GM12878 (cell line): ENCODE measurements around the gene ZNF79. TPM values are rescaled to one million over a fixed set of nuclear protein-coding genes. Genes with fewer than 3 reads are reported as not detected.
A peak's percentile ranks its signal among the peaks of the same experiment; 100 is the strongest.

Source experiments
- polyA plus RNA-seq, 11 experiments: library from polyadenylated mRNA; depleted of rRNA in 4 of 11; unstranded in 6 of 11; stranded (reverse) in 5 of 11; fragments of >200 nt; fragmentation: Nextera tagmentation in 4 of 11; fragmentation: Illumina TruSeq in 1 of 11; extraction: Ambion mirVana in 4 of 11; extraction: Trizol in 1 of 11; gene quantifications; 1 replicate in 1 of 11; 2 replicates in 10 of 11; pipeline versions ENCODE4 v1.2.1 to v1.2.3, GENCODE V29; 2011 to 2016; ENCODE audit warnings: inconsistent platforms in 2 of 11, missing spikeins in 2 of 11, low read depth in 1 of 11
- small RNA-seq: library from RNA; depleted of rRNA; stranded (forward); fragments of <200 nt; gene quantifications from one replicate; pipeline ENCODE3, GENCODE V24; 2014
- total RNA-seq, 4 experiments: library from RNA; depleted of rRNA in 3 of 4; stranded (reverse); fragments of >200 nt in 3 of 4; fragmentation: Illumina TruSeq in 1 of 4; extraction: Trizol in 1 of 4; gene quantifications; 2 replicates each; pipeline versions ENCODE4 v1.2.1 to v1.2.3, GENCODE V29; 2013 to 2021

Gene ZNF79
- total and polyA plus RNA-seq, 10 of the 15 experiments (the other 5 are each of a cell fraction or from before 2014, with no cell fraction given) = 1.8 to 14.1 (median 11.7) TPM

Small RNAs within 50 kb of the gene (small RNA-seq; reads per million reads assigned to genes)
- gene RF00019 (not detected), gene SNORA65 (411 reads per million, percentile 99 among the genes with 10 or more reads in this experiment)

Other genes with a start within 250 kb of the ZNF79 start
- gene GARNL3, start 159.6 kb upstream of the ZNF79 start, total RNA-seq (2014; rRNA removed) = 8.2 and 9.3 TPM in 2 replicates
- 7.1 and 7.2 TPM in 2 replicates for gene GARNL3, start 159.6 kb upstream of the ZNF79 start, total RNA-seq (2014; rRNA removed; fragmentation: Illumina TruSeq; extraction: Trizol)
- gene GARNL3, start 159.6 kb upstream of the ZNF79 start, total RNA-seq (2021) = 9.4 and 9.8 TPM in 2 replicates
- 1.8 and 2.2 TPM in 2 replicates for gene GARNL3, start 159.6 kb upstream of the ZNF79 start, polyA plus RNA-seq (2011; rRNA removed)
- gene GARNL3, start 159.6 kb upstream of the ZNF79 start, polyA plus RNA-seq (2014; fragmentation: Illumina TruSeq; extraction: Trizol) = 6.9 and 7.6 TPM in 2 replicates
- 1 to 10 TPM in 1 of 2 experiments, under 1 TPM in 1; 0.89 to 1.3 TPM for gene GARNL3, start 159.6 kb upstream of the ZNF79 start, polyA plus RNA-seq (2014; fragmentation: Nextera tagmentation; extraction: Ambion mirVana)
- gene GARNL3, start 159.6 kb upstream of the ZNF79 start, polyA plus RNA-seq (2014; rRNA removed) = 12.0 and 13.2 TPM in 2 replicates
- 1 to 10 TPM; 4.9 to 5.6 TPM for gene GARNL3, start 159.6 kb upstream of the ZNF79 start, polyA plus RNA-seq (2016; fragmentation: Nextera tagmentation; extraction: Ambion mirVana)
- gene SLC2A8, start 27.2 kb upstream of the ZNF79 start, total RNA-seq (2014; rRNA removed) = 11.4 and 17.5 TPM in 2 replicates
- 4.6 and 4.7 TPM in 2 replicates for gene SLC2A8, start 27.2 kb upstream of the ZNF79 start, total RNA-seq (2014; rRNA removed; fragmentation: Illumina TruSeq; extraction: Trizol)
- gene SLC2A8, start 27.2 kb upstream of the ZNF79 start, total RNA-seq (2021) = 13.3 and 13.7 TPM in 2 replicates
- gene SLC2A8, start 27.2 kb upstream of the ZNF79 start, polyA plus RNA-seq (2011; rRNA removed) = 2.9 and 6.3 TPM in 2 replicates
- gene SLC2A8, start 27.2 kb upstream of the ZNF79 start, polyA plus RNA-seq (2014; fragmentation: Illumina TruSeq; extraction: Trizol) = 1.6 and 3.3 TPM in 2 replicates
- 1 to 10 TPM in 1 of 2 experiments, under 1 TPM in 1; 0.31 to 1.4 TPM for gene SLC2A8, start 27.2 kb upstream of the ZNF79 start, polyA plus RNA-seq (2014; fragmentation: Nextera tagmentation; extraction: Ambion mirVana)
- gene SLC2A8, start 27.2 kb upstream of the ZNF79 start, polyA plus RNA-seq (2014; rRNA removed) = 13.9 and 16.3 TPM in 2 replicates
- gene SLC2A8, start 27.2 kb upstream of the ZNF79 start, polyA plus RNA-seq (2016; fragmentation: Nextera tagmentation; extraction: Ambion mirVana) = 10 to 100 TPM; 16.8 to 22.7 TPM
- gene RPL12, start 27.0 kb downstream of the ZNF79 start, total RNA-seq (2014; rRNA removed) = 2,340 and 2,418 TPM in 2 replicates
- 4,535 and 4,622 TPM in 2 replicates for gene RPL12, start 27.0 kb downstream of the ZNF79 start, total RNA-seq (2014; rRNA removed; fragmentation: Illumina TruSeq; extraction: Trizol)
- 2,052 and 2,163 TPM in 2 replicates for gene RPL12, start 27.0 kb downstream of the ZNF79 start, total RNA-seq (2021)
- gene RPL12, start 27.0 kb downstream of the ZNF79 start, polyA plus RNA-seq (2011; rRNA removed) = 2,640 and 2,932 TPM in 2 replicates
- 4,925 and 5,544 TPM in 2 replicates for gene RPL12, start 27.0 kb downstream of the ZNF79 start, polyA plus RNA-seq (2014; fragmentation: Illumina TruSeq; extraction: Trizol)
- 1,000 to 10,000 TPM; 3,077 to 3,412 TPM for gene RPL12, start 27.0 kb downstream of the ZNF79 start, polyA plus RNA-seq (2014; fragmentation: Nextera tagmentation; extraction: Ambion mirVana)
- 3,446 and 3,776 TPM in 2 replicates for gene RPL12, start 27.0 kb downstream of the ZNF79 start, polyA plus RNA-seq (2014; rRNA removed)
- 1,000 to 10,000 TPM in 1 of 2 experiments, 100 to 1,000 TPM in 1; 961 to 1,005 TPM for gene RPL12, start 27.0 kb downstream of the ZNF79 start, polyA plus RNA-seq (2016; fragmentation: Nextera tagmentation; extraction: Ambion mirVana)
- gene LRSAM1, start 27.1 kb downstream of the ZNF79 start, total RNA-seq (2014; rRNA removed) = 13.1 and 13.7 TPM in 2 replicates
- 5.8 and 5.9 TPM in 2 replicates for gene LRSAM1, start 27.1 kb downstream of the ZNF79 start, total RNA-seq (2014; rRNA removed; fragmentation: Illumina TruSeq; extraction: Trizol)
- 18.9 and 20.4 TPM in 2 replicates for gene LRSAM1, start 27.1 kb downstream of the ZNF79 start, total RNA-seq (2021)
- 7.5 and 9.7 TPM in 2 replicates for gene LRSAM1, start 27.1 kb downstream of the ZNF79 start, polyA plus RNA-seq (2011; rRNA removed)
- 4.5 and 6.9 TPM in 2 replicates for gene LRSAM1, start 27.1 kb downstream of the ZNF79 start, polyA plus RNA-seq (2014; fragmentation: Illumina TruSeq; extraction: Trizol)
- gene LRSAM1, start 27.1 kb downstream of the ZNF79 start, polyA plus RNA-seq (2014; fragmentation: Nextera tagmentation; extraction: Ambion mirVana) = under 1 TPM; 0.14 to 0.53 TPM
- 14.3 and 14.8 TPM in 2 replicates for gene LRSAM1, start 27.1 kb downstream of the ZNF79 start, polyA plus RNA-seq (2014; rRNA removed)
- gene LRSAM1, start 27.1 kb downstream of the ZNF79 start, polyA plus RNA-seq (2016; fragmentation: Nextera tagmentation; extraction: Ambion mirVana) = 10 to 100 TPM; 18.4 to 23.4 TPM
- 0.44 TPM in 1 of 2 replicates, not detected in the other for gene STXBP1, start 187.9 kb downstream of the ZNF79 start, total RNA-seq (2014; rRNA removed)
- 0.31 TPM in 1 of 2 replicates, not detected in the other for gene STXBP1, start 187.9 kb downstream of the ZNF79 start, total RNA-seq (2014; rRNA removed; fragmentation: Illumina TruSeq; extraction: Trizol)
- gene STXBP1, start 187.9 kb downstream of the ZNF79 start, total RNA-seq (2021) = 0.24 and 0.85 TPM in 2 replicates
- 0.08 and 0.20 TPM in 2 replicates for gene STXBP1, start 187.9 kb downstream of the ZNF79 start, polyA plus RNA-seq (2011; rRNA removed)
- gene STXBP1, start 187.9 kb downstream of the ZNF79 start, polyA plus RNA-seq (2014; fragmentation: Illumina TruSeq; extraction: Trizol) = 0.09 and 1.5 TPM in 2 replicates
- gene STXBP1, start 187.9 kb downstream of the ZNF79 start, polyA plus RNA-seq (2014; fragmentation: Nextera tagmentation; extraction: Ambion mirVana) = under 1 TPM in 1 of 2 experiments, not detected in 1; 0.31 TPM
- gene STXBP1, start 187.9 kb downstream of the ZNF79 start, polyA plus RNA-seq (2014; rRNA removed) = 0.06 TPM in 1 of 2 replicates, not detected in the other
- under 1 TPM; 0.40 to 0.62 TPM for gene STXBP1, start 187.9 kb downstream of the ZNF79 start, polyA plus RNA-seq (2016; fragmentation: Nextera tagmentation; extraction: Ambion mirVana)